Kidney epithelial cell (primary cell): ENCODE data around the gene DBNDD2. TPM values are rescaled to one million over a fixed set of nuclear protein-coding genes. Genes with fewer than 3 reads are reported as not detected.

ENCODE experiments used
- DNase-seq: peaks from one replicate; pipeline ENCODE4 v3.0.0-alpha.2; 2010; ENCODE audit warnings: low read depth
- H3K27me3 ChIP-seq: 2 replicates; pipeline ENCODE4 v1.6.0; 2011; ENCODE audit warnings: low read length; ENCODE audit not compliant: control insufficient read depth, insufficient read depth
- H3K36me3 ChIP-seq: 2 replicates; pipeline ENCODE4 v1.5.1; 2011; ENCODE audit warnings: low read length; ENCODE audit not compliant: control insufficient read depth, insufficient read depth
- H3K4me3 ChIP-seq: 2 replicates; pipeline ENCODE4 v1.5.1; 2011; ENCODE audit warnings: low read depth, mild to moderate bottlenecking, control low read depth, low read length
- CTCF ChIP-seq: IDR thresholded peaks from 2 replicates; pipeline ENCODE4 v1.5.1; 2011; ENCODE audit warnings: mild to moderate bottlenecking, moderate library complexity, low read length, control low read depth, inconsistent platforms; ENCODE audit not compliant: insufficient read depth, poor library complexity, severe bottlenecking
- total RNA-seq: library from RNA; depleted of rRNA; stranded (reverse); fragments of >200 nt; gene quantifications from 2 replicates; pipeline ENCODE4 v1.2.3, GENCODE V29; 2015

Gene DBNDD2
- total RNA-seq: 57.2 and 64.4 TPM in 2 replicates

GRCh38 chr20:45407783-45408645 is at the start of gene DBNDD2:
Gene DBNDD2 (plus strand): TSS chr20:45408289. CDS start chr20:45408468, 179 bp downstream.
- Histone ChIP-seq H3K4me3 (peak within 1 kb of the TSS; percentile 54), H3K27me3 (no peaks in the 10 kb centered on the region), H3K36me3 (no peaks in the 10 kb centered on the region)
- no peak for DNase-seq
- TF ChIP-seq CTCF: no peak

DNA sequence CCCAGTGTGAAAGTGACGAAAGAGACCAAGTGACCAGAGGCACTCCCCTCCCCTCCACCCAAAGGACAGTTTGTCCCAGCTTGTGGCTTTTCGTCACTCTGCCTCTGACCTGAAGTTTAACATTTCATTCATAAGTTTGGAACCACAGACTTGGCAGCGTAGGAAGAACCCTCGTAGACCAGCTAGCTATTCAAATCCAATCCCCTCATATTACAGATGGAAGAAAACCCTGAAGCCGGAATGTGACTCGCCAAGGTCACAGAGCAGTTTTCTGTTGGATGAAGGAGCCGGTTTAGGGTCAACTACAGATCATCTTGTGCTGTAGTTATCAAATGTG is 49.1 kb upstream of the DBNDD2 start:
- no peak overlapping the region for H3K4me3 ChIP-seq
- no peak for DNase-seq
- H3K27me3 ChIP-seq: no peaks in the 10 kb centered on the region

GRCh38 chr20:45359406-45360148 is 48.5 kb upstream of the DBNDD2 start:
- no peak overlapping the region for H3K4me3 ChIP-seq
- H3K36me3 ChIP-seq: no peaks in the 10 kb centered on the region
- no peak for TF ChIP-seq CTCF
- no peaks in the 10 kb centered on the region for H3K27me3 ChIP-seq
- DNase-seq: no peak

More for the DNA sequence above, 49.1 kb upstream of the DBNDD2 start:
- H3K36me3 ChIP-seq: no peaks in the 10 kb centered on the region
- no peak for TF ChIP-seq CTCF

DNA sequence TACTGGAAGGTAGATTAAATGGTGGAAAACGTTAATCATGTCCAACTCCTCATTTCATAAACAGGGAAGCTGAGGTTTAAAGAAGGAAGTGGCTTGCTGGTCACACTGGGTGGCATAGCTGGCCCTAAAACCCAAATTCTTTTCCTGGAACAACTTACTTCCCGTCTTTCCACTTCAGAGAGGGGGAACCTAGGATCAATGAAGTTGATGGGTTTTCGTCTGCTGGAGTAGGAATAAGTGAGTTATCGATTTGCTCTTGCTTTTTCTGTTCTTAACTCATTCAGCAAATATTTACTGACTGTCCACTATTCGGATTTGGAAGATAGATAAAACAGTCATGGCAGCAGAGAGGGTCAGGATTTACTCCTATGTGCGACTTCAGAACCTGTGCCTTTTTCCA is 46.3 kb upstream of the DBNDD2 start:
- Histone ChIP-seq H3K4me3 (no peak overlapping the region), H3K27me3 (no peaks in the 10 kb centered on the region), H3K36me3 (peaks cover under 1% of the 10 kb centered on the region)
- no peak for TF ChIP-seq CTCF
- no peak for DNase-seq

DNA sequence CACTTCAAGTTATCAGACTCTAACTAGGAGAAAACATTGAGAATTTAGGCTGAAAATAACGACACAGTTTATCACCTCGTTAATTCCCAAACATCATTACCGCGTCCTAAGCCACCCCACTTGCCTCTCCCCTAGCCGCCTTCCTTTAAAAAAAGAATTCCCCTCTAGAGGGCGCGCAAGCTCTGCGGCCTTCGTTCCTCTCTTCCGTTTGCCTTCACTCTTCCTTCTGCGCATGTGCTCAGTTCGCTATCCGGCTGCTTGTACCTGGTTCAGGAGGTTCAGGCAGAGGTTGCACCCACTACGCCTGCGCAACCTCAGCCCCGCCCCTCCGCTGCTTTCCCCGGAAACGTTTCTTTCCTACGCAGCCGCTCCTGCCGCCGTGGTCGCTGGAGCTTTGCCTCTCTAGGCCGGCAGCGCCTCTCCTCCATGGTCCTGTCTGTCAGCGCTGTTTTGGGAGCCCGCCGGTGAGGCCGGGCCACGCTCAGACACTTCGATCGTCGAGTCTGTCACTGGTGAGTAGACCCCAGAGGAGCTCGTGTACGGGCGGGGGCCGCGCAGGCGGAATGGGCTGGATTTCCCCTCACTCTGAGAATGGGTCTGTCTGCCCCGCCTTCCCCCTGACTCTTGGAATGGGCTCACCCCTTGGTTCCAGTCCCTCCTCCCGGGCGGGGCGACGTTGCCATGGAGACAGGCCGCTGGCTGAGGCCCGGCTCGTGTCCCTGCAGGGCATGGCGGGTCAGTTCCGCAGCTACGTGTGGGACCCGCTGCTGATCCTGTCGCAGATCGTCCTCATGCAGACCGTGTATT is 45.1 kb upstream of the DBNDD2 start, which contains the start of gene SYS1:
Gene SYS1, plus strand, starts transcription at position 353 of the 807 bp plus-strand sequence. Its CDS starts 376 bp downstream, at position 729.
- H3K36me3 ChIP-seq: peaks cover 1% of the 10 kb centered on the region
- TF ChIP-seq CTCF: peak; percentile 86
- DNase-seq: peak; percentile 93

More for the DNA sequence above, 45.1 kb upstream of the DBNDD2 start, which contains the start of gene SYS1:
- H3K27me3 ChIP-seq: no peaks in the 10 kb centered on the region
- H3K4me3 ChIP-seq: peak within 1 kb of the TSS; percentile 67
